ENCODE measurements around the gene BAZ2A.
A peak's percentile ranks its signal among the peaks of the same experiment; 100 is the strongest.

Gene BAZ2A

DNA sequence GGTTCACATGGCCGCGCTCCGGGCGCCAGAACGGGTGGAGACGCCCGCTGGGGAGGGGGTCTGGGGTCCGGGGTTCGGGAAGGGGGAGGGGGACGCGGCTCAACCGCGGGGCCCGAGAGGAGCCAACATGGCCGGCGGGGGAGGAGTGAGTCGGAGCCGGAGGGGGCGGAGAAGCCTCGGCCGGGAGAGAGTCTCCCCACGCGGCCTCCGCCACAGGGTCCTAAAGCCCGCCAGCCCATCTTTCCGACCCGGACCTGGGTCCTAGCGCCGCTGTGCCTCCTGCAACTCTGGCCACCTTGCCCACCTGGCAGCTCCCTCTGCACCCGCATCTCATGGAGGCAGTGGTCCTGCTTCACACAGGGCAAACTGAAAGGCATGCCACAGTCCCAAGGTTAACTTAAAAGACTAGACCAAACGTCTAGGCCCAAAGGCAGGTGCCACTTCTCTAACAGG lies at the start of gene BAZ2A:
TSS of gene BAZ2A (minus strand) at position 147 of the 453 bp plus-strand sequence. CDS start 12,796 bp downstream, outside the sequence.
- DNase-seq (ENCODE audit: low spot score), result peak; percentile 95

DNA sequence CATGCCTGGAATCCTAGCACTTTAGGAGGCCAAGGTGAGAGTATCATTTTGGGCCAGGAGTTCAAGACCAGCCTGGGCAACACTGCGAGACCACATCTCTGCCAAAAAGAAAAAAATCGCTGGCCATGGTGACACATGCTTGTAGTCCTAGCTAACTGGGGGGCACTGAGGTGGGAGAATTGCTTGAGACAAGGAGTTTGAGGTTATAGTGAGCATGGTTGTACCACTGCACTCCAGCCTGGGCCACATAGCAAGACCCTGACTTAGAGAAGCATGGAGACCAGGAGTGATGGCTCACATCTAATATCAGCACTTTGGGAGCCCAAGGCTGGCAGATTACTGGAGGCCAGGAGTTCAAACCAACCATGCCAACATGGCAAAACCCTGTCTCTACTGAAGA lies 48.7 kb upstream of the BAZ2A start:
- DNase-seq (ENCODE audit: low spot score), result peak; percentile 25

- peak; percentile 10 for DNase-seq (ENCODE audit: low spot score)
Measured at GRCh38 chr12:56677680-56678079, 47.6 kb upstream of the BAZ2A start.

- DNase-seq (ENCODE audit: low spot score), result peak; percentile 24
Measured at GRCh38 chr12:56676851-56677580, 46.9 kb upstream of the BAZ2A start.

GRCh38 chr12:56671608-56672007 lies 41.5 kb upstream of the BAZ2A start:
- no peak for DNase-seq (ENCODE audit: low spot score)

DNA sequence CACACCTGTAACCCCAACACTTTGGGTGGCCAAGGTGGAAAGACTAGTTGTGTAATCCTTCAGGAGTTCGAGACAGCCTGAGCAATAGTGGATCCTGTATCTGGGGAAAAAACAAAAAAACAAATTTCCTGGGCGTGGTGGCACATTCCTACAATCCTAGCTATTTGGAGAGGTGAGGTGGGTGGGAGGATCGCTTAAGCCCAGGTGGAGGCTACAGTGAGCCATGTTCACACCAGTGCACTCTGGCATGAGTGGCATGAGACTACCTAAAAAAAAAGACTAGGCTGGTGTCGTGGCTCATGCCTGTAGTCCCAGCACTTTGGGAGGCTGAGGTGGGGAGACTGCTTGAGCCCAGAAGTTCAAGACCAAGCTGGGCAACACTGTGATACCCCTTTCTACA lies 40.7 kb upstream of the BAZ2A start:
- DNase-seq (ENCODE audit: low spot score), result peak; percentile 15

- DNase-seq (ENCODE audit: low spot score), result no peak
Measured at GRCh38 chr12:56668197-56668457, 38.0 kb upstream of the BAZ2A start.

- DNase-seq (ENCODE audit: low spot score), result peak; percentile 42
Measured at GRCh38 chr12:56661979-56662638, 32.0 kb upstream of the BAZ2A start.

GRCh38 chr12:56661560-56661959 lies 31.4 kb upstream of the BAZ2A start:
- peak; percentile 29 for DNase-seq (ENCODE audit: low spot score)

DNA sequence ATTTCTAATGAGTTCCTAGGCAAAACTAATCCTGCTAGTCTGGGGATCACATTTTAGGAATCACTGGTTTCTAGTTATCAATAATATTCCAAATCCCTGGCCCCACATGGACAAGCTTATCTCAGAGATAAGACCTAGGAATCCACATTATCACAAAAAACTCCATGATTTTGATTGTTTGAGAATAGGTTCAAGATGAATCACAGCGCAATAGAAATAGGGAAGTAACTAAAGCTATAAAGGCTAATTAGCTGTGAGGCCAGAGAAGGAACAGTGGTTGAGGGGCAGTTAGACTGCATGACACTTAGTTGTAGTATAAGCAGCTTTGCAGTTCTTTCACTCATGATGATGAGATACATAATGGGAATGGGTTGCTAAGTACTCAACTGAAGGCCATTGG lies 28.8 kb upstream of the BAZ2A start:
- DNase-seq (ENCODE audit: low spot score), result no peak

DNA sequence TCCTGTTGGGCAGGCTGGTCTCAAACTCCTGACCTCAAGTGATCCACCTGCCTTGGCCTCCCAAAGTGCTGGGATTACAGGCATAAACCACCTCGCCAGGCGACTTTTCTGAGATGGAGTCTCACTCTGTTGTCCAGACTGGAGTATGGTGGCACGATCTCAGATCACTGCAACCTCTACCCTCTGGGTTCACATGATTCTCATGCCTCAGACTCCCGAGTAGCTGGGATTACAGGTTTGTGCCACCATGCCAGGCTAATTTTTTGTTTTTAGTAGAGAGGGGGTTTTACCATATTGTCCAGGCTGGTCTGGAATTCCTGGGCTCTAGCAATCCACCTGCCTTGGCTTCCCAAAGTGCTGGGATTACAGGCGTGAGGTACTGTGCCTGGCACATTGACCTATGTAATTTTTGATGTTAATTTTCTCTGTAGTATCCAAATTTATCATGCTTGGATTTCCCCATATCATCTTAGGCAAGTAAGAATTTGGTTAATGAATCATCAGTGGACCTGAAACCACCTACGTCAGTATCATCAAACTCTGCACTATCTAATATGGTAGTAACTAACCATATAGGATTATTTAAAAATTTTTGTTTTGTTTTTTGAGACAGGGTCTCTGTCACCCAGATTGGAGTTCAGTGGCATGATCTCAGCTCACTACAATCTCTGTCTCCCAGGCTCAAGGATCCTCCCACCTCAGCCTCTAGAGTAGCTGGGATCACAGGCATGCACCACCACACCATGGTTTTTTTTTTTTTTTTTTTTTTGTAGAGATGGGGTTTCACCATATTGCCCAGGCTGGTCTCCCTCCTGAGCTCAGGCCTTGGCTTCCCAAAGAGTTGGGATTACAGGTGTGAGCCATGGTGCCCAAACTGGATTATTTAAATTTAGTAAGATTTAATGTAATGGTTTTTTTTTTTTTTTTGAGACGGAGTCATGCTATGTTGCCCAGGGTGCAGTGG lies 27.6 kb upstream of the BAZ2A start:
- DNase-seq (ENCODE audit: low spot score), result peak; percentile 21

DNA sequence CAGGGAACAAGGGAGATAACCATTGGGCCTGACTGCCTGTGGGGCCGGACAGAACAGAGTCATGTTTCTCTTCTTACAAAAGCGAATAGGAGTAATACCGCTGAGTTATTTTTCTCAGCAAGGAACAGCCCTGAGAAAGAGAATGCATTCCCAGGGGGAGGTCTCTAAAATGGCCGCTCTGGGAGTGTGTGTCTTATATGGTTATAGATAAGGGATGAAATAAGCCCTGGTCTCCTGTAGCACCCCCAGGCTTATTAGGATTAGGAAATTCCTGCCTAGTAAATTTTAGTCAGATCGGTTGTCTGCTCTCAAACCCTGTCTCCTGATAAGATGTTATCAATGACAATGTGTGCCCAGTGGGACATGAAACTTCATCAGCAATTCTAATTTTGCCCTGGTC lies 23.7 kb upstream of the BAZ2A start:
- peak; percentile 24 for DNase-seq (ENCODE audit: low spot score)

- DNase-seq (ENCODE audit: low spot score), result peak; percentile 30
Measured at GRCh38 chr12:56648023-56648422, 17.9 kb upstream of the BAZ2A start.

DNA sequence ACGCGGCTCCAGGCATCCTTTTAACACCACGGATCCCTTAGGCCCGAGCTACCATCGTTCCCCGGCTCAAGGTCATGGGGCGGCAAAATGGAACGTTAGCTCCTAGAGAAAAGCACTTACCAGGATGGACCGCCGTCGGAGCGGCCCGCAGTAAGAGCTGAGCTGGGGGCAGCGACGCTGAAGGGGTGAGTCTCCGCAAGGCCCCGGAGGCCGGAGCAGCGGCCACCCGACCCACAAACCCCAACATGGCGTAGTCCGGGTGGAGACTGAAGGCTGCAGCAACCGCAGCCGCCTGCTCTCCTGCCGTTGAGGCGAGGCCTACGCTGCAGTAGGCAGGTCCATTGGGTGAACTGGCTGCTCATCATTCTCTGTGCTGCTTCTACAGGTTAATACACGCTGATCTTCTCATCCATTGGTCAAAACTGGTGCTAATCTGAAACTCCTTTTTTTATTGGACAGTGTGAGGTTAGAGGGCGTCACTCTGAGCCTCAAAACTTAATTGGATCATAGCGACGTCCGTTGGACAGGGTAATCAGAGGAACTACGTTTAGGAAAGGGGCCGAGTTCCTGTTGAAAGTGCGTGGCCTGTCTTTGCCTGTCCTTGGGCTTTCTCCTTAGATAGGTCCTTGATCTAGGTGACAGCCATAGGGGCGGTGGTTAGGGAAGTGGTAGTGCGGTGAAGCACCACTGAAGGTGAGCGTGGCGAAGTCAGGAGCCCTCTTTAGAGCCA lies 15.8 kb upstream of the BAZ2A start, which contains the start of gene ATP5F1B:
TSS of gene ATP5F1B (minus strand) at position 268 of the 730 bp plus-strand sequence. CDS start at position 247, 21 bp downstream.
- peak; percentile 97 for DNase-seq (ENCODE audit: low spot score)

GRCh38 chr12:56645201-56645716 lies 15.1 kb upstream of the BAZ2A start:
- DNase-seq (ENCODE audit: low spot score), result peak; percentile 52

GRCh38 chr12:56644654-56645053 lies 14.5 kb upstream of the BAZ2A start:
- peak; percentile 13 for DNase-seq (ENCODE audit: low spot score)

- DNase-seq (ENCODE audit: low spot score), result no peak
Measured at GRCh38 chr12:56641219-56641618, 11.1 kb upstream of the BAZ2A start.

GRCh38 chr12:56637621-56638020 lies 7.5 kb upstream of the BAZ2A start:
- DNase-seq (ENCODE audit: low spot score), result no peak

GRCh38 chr12:56636675-56637540 lies 6.8 kb upstream of the BAZ2A start:
- DNase-seq (ENCODE audit: low spot score), result peak; percentile 99

Measured in ecto neural progenitor cell (in vitro differentiated cells).